Hepatocyte (in vitro differentiated cells): ENCODE results near the gene SYS1.

ENCODE experiments used
- EZH2 ChIP-seq: fragments of 200-600 bp; sonication (generic); IDR thresholded peaks from 2 replicates; pipeline ENCODE4 v1.6.1; 2016; ENCODE audit warnings: antibody characterized with exemption, mild to moderate bottlenecking, borderline replicate concordance
- EZH2phosphoT487 ChIP-seq: fragments of 200-600 bp; sonication (generic); IDR thresholded peaks from one replicate; pipeline ENCODE4 v1.6.1; 2018; ENCODE audit warnings: antibody characterized with exemption, mild to moderate bottlenecking, low read depth, moderate library complexity; ENCODE audit not compliant: unreplicated experiment, severe bottlenecking
- TF ChIP-seq, protein P1 (sequence below): fragments of 200-600 bp; sonication (generic); IDR thresholded peaks from 2 replicates; pipeline ENCODE4 v1.5.1; 2016; ENCODE audit warnings: antibody characterized with exemption, mild to moderate bottlenecking; ENCODE audit not compliant: poor library complexity

DNA sequence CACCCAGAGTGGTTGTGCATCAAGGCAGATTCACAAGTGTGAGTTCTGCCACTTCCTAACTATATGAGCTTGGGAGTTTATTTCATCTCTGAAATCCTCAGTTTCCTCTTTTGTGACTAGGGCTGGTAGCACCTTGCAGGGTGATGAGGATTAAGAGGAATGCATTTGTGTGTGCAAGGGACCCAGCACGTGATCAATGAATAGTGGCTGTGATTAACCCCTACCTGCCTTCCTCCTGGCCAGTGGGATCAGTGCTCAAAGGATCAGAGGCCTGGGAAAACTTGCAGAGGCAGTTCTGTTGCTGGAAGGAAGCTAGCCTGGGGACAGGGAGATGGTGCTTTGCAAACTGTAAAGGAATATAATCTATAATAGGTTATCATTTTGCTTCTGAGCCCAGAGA lies 22.0 kb upstream of the SYS1 start:
- TF ChIP-seq, protein P1, sequence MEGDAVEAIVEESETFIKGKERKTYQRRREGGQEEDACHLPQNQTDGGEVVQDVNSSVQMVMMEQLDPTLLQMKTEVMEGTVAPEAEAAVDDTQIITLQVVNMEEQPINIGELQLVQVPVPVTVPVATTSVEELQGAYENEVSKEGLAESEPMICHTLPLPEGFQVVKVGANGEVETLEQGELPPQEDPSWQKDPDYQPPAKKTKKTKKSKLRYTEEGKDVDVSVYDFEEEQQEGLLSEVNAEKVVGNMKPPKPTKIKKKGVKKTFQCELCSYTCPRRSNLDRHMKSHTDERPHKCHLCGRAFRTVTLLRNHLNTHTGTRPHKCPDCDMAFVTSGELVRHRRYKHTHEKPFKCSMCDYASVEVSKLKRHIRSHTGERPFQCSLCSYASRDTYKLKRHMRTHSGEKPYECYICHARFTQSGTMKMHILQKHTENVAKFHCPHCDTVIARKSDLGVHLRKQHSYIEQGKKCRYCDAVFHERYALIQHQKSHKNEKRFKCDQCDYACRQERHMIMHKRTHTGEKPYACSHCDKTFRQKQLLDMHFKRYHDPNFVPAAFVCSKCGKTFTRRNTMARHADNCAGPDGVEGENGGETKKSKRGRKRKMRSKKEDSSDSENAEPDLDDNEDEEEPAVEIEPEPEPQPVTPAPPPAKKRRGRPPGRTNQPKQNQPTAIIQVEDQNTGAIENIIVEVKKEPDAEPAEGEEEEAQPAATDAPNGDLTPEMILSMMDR: no peak
- no peak for TF ChIP-seq EZH2
- no peak for TF ChIP-seq EZH2phosphoT487
